Suprapubic skin (tissue), 4 donors: ENCODE results near the gene TPRN. TPM values are rescaled to one million over a fixed set of nuclear protein-coding genes. Genes with fewer than 3 reads are reported as not detected.

Source experiments
- DNase-seq, 2 donors: peaks; one replicate each; pipeline ENCODE4 v3.0.0-alpha.2; 2019; ENCODE audit warnings: low spot score in 2 of 2
- H3K27ac ChIP-seq: fragments of 200-600 bp; sonication (generic); one replicate; pipeline ENCODE4 v1.5.1; 2019
- H3K27me3 ChIP-seq: fragments of 200-600 bp; sonication (generic); one replicate; pipeline ENCODE4 v1.5.1; 2019
- H3K36me3 ChIP-seq: fragments of 200-600 bp; sonication (generic); one replicate; pipeline ENCODE4 v1.5.1; 2019
- H3K4me1 ChIP-seq: fragments of 200-600 bp; sonication (generic); one replicate; pipeline ENCODE4 v1.5.1; 2019
- H3K4me3 ChIP-seq: fragments of 200-600 bp; sonication (generic); one replicate; pipeline ENCODE4 v1.5.1; 2019; ENCODE audit warnings: mild to moderate bottlenecking
- H3K9me3 ChIP-seq: fragments of 200-600 bp; sonication (generic); one replicate; pipeline ENCODE4 v1.5.1; 2019
- CTCF ChIP-seq, 2 donors: fragments of 200-600 bp in 1 of 2; fragments of 450-650 bp in 1 of 2; sonication (generic) in 1 of 2; IDR thresholded peaks; one replicate each; pipeline ENCODE4 v1.5.1; 2016 to 2019; ENCODE audit warnings: antibody characterized with exemption in 2 of 2, mild to moderate bottlenecking in 1 of 2, moderate library complexity in 1 of 2
- EP300 ChIP-seq: sonication (generic); formaldehyde crosslinking; IDR thresholded peaks from one replicate; pipeline ENCODE4 v1.6.1; 2017; ENCODE audit warnings: antibody characterized with exemption
- POLR2A ChIP-seq, 2 donors: fragments of 450-650 bp; IDR thresholded peaks; one replicate each; pipeline ENCODE4 v1.6.1; 2017; ENCODE audit warnings: antibody characterized with exemption in 2 of 2, mild to moderate bottlenecking in 2 of 2, moderate library complexity in 2 of 2
- POLR2AphosphoS5 ChIP-seq, 3 donors: sonication (generic); formaldehyde crosslinking; IDR thresholded peaks; one replicate each; pipeline ENCODE4 v1.6.1; 2017; ENCODE audit warnings: antibody characterized with exemption in 3 of 3
- WGBS: methylation state at CpG from one replicate; pipeline ENCODE4 v1.1.5; 2018; 5-methylcytosine and 5-hydroxymethylcytosine counted together
- total RNA-seq, 4 donors: library from RNA; depleted of rRNA; stranded (reverse); fragments of >200 nt; gene quantifications; one replicate each; pipeline ENCODE4 v1.1.0, GENCODE V29; 2016

TPRN gene
- total RNA-seq, 4 donors from 2014 or later, result 12.6 to 23.6 (median 18.7) TPM

GRCh38 chr9:137164370-137165249 lies 35.9 kb downstream of the TPRN start:
- 73% methylated on average over 14 of the region's 34 CpGs for WGBS
- peaks cover 100% of the 10 kb centered on the region for H3K27me3 ChIP-seq
- TF ChIP-seq EP300 (no peak), POLR2AphosphoS5 (IDR thresholded peaks at IDR 0.05) (no peak), CTCF (IDR thresholded peaks at IDR 0.05) (no peak), POLR2A (IDR thresholded peaks at IDR 0.05) (no peak)
- no peak overlapping the region for H3K27ac ChIP-seq
- H3K4me3 ChIP-seq, result no peak overlapping the region
- H3K4me1 ChIP-seq, result peaks cover 53% of the 10 kb centered on the region
- no peaks in the 10 kb centered on the region for H3K36me3 ChIP-seq
- H3K9me3 ChIP-seq, result no peaks in the 10 kb centered on the region
- DNase-seq, result no peak

DNA sequence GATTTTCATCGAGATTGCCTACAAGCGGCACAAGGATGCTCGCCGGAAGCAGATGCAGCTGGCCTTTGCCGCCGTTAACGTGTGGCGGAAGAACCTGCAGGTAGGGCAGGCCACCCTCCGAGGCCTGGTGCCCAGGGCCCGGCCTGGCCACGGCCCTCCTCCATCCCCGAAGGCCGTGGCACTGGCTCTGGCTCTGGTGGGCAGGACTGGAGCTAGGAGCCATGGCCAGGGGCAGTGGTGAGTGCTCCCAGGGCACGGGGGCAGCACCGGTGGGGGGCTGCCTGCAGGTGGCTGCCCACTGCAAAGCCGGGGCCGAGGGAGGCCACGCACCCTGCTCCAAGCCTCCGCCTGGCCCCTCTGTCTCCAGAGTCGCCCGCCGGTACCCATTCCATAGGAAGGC lies 36.7 kb downstream of the TPRN start:
- Histone ChIP-seq H3K27ac (no peak overlapping the region), H3K27me3 (peaks cover 100% of the 10 kb centered on the region), H3K4me1 (peaks cover 45% of the 10 kb centered on the region), H3K36me3 (no peaks in the 10 kb centered on the region), H3K4me3 (no peak overlapping the region), H3K9me3 (no peaks in the 10 kb centered on the region)
- TF ChIP-seq EP300, result no peak
- TF ChIP-seq CTCF (IDR thresholded peaks at IDR 0.05), result no peak
- no peak for DNase-seq
- 100% methylated on average over 2 of the region's 22 CpGs for WGBS

DNA sequence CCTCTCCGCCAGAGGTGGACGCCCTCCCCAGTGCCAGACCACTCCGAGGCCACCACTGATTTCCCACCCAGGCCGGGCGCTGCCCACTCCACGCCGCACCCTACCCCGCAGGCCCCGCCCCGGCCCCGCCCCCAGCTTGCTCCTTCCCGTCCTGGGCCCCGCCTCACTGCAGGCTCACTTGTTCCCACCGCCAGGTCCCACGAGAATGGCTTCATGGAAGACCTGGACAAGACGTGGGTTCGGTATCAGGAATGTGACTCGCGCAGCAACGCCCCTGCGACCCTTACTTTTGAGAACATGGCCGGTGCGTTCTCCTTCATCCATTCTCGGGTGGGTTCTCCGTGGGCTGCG lies 37.2 kb downstream of the TPRN start:
- TF ChIP-seq POLR2A (IDR thresholded peaks at IDR 0.05), result no peak
- TF ChIP-seq CTCF (IDR thresholded peaks at IDR 0.05), result no peak
- no peaks in the 10 kb centered on the region for H3K9me3 ChIP-seq
- no peaks in the 10 kb centered on the region for H3K36me3 ChIP-seq
- peaks cover 40% of the 10 kb centered on the region for H3K4me1 ChIP-seq
- DNase-seq, result no peak
- H3K4me3 ChIP-seq, result peak overlapping the region; percentile 22
- 68% methylated on average over 10 of the region's 26 CpGs for WGBS
- peaks cover 100% of the 10 kb centered on the region for H3K27me3 ChIP-seq
- no peak overlapping the region for H3K27ac ChIP-seq

DNA sequence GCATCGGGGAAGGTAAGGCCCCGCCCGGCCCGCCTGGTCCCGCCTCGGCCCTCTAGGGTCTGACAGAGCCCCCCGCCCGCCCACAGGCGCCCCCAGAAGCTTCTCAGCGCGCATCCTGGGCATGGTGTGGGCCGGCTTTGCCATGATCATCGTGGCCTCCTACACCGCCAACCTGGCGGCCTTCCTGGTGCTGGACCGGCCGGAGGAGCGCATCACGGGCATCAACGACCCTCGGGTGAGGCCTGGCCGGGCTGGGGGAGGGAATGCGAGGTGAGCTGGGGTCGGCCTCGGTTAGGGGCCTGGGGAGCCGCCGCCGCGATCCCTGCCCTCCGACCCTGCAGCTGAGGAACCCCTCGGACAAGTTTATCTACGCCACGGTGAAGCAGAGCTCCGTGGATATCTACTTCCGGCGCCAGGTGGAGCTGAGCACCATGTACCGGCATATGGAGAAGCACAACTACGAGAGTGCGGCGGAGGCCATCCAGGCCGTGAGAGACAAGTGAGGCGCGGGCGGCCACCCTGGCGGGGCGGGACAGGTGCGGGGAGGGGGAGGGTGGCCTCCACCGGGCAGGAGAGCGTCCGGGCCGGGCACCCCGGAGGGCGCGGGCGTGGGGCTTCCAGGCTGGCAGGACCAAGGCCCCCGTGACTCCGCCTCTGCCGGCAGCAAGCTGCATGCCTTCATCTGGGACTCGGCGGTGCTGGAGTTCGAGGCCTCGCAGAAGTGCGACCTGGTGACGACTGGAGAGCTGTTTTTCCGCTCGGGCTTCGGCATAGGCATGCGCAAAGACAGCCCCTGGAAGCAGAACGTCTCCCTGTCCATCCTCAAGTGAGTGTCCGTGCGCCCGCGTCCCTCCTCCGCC lies 37.8 kb downstream of the TPRN start:
- WGBS, result 7% methylated on average over 12 of the region's 74 CpGs
- no peak for TF ChIP-seq EP300
- no peak for TF ChIP-seq CTCF (IDR thresholded peaks at IDR 0.05)
- TF ChIP-seq POLR2AphosphoS5 (IDR thresholded peaks at IDR 0.05), result no peak
- no peak for TF ChIP-seq POLR2A (IDR thresholded peaks at IDR 0.05)
- Histone ChIP-seq H3K4me1 (peaks cover 37% of the 10 kb centered on the region), H3K4me3 (peak overlapping the region; percentile 22), H3K36me3 (no peaks in the 10 kb centered on the region), H3K27me3 (peaks cover 99% of the 10 kb centered on the region), H3K9me3 (no peaks in the 10 kb centered on the region), H3K27ac (no peak overlapping the region)
- DNase-seq, result no peak
